Right lobe of liver (tissue), 4 donors: ENCODE measurements around the gene ISG15.
"Not testable (repeated sequence)": the region's sequence is repeated elsewhere in the genome, so short reads cannot be mapped to it uniquely, and the experiment has no call there.

ENCODE experiments used
- POLR2A ChIP-seq: fragments of 450-650 bp; IDR thresholded peaks from one replicate; pipeline ENCODE4 v1.6.1; 2017; ENCODE audit warnings: antibody characterized with exemption, mild to moderate bottlenecking
- TF ChIP-seq, protein P1 (sequence below), 4 donors: fragments of 200-600 bp in 3 of 4; fragments of 450-650 bp in 1 of 4; IDR thresholded peaks; one replicate each; pipeline versions ENCODE4 v1.5.1 to v1.8.0; 2016 to 2022; ENCODE audit warnings: antibody characterized with exemption in 4 of 4, mild to moderate bottlenecking in 2 of 4
- donor health status: DM: no; HTN: no; CAD: no.
- donor health status: DM: no; HTN: no; CAD: no.
- donor health status: DM: no; HTN: yes; CAD: no.

GRCh38 chr1:1018321-1018685, 5.0 kb downstream of the ISG15 start:
- not testable (repeated sequence) for TF ChIP-seq POLR2A
- TF ChIP-seq, protein P1, sequence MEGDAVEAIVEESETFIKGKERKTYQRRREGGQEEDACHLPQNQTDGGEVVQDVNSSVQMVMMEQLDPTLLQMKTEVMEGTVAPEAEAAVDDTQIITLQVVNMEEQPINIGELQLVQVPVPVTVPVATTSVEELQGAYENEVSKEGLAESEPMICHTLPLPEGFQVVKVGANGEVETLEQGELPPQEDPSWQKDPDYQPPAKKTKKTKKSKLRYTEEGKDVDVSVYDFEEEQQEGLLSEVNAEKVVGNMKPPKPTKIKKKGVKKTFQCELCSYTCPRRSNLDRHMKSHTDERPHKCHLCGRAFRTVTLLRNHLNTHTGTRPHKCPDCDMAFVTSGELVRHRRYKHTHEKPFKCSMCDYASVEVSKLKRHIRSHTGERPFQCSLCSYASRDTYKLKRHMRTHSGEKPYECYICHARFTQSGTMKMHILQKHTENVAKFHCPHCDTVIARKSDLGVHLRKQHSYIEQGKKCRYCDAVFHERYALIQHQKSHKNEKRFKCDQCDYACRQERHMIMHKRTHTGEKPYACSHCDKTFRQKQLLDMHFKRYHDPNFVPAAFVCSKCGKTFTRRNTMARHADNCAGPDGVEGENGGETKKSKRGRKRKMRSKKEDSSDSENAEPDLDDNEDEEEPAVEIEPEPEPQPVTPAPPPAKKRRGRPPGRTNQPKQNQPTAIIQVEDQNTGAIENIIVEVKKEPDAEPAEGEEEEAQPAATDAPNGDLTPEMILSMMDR (IDR thresholded peaks at IDR 0.05), result not testable (repeated sequence)
